Measurements from ENCODE around the gene IL17RA.
"Not testable (repeated sequence)": the region's sequence is repeated elsewhere in the genome, so short reads cannot be mapped to it uniquely, and the experiment has no call there.

IL17RA gene

GRCh38 chr22:17120711-17121232, 36.0 kb downstream of the IL17RA start:
- no peak for DNase-seq (ENCODE audit: low read depth)

- no peak for DNase-seq (ENCODE audit: low read depth)
Observed at GRCh38 chr22:17121233-17122195, 36.7 kb downstream of the IL17RA start, which contains the start of gene TMEM121B. TMEM121B (minus strand) TSS chr22:17121360; CDS start chr22:17121127, 233 bp downstream.

- no peak for DNase-seq (ENCODE audit: low read depth)
Observed at GRCh38 chr22:17130199-17130598, 45.4 kb downstream of the IL17RA start.

- DNase-seq (ENCODE audit: low read depth) = no peak
Observed at GRCh38 chr22:17131686-17132085, 46.9 kb downstream of the IL17RA start.

GRCh38 chr22:17132112-17132511, 47.3 kb downstream of the IL17RA start:
- no peak for DNase-seq (ENCODE audit: low read depth)

GRCh38 chr22:17133137-17133536, 48.3 kb downstream of the IL17RA start:
- DNase-seq (ENCODE audit: low read depth) = no peak

GRCh38 chr22:17135153-17135760, 50.5 kb downstream of the IL17RA start:
- DNase-seq (ENCODE audit: low read depth) = no peak

- no peak for DNase-seq (ENCODE audit: low read depth)
Observed at GRCh38 chr22:17137170-17137569, 52.4 kb downstream of the IL17RA start.

GRCh38 chr22:17137861-17138425, 53.1 kb downstream of the IL17RA start:
- DNase-seq (ENCODE audit: low read depth) = no peak

GRCh38 chr22:17138513-17138912, 53.7 kb downstream of the IL17RA start:
- no peak for DNase-seq (ENCODE audit: low read depth)

GRCh38 chr22:17140022-17140421, 55.2 kb downstream of the IL17RA start:
- no peak for DNase-seq (ENCODE audit: low read depth)

GRCh38 chr22:17140826-17141766, 56.3 kb downstream of the IL17RA start:
- no peak for DNase-seq (ENCODE audit: low read depth)

GRCh38 chr22:17143101-17143500, 58.3 kb downstream of the IL17RA start:
- no peak for DNase-seq (ENCODE audit: low read depth)

GRCh38 chr22:17143826-17144225, 59.0 kb downstream of the IL17RA start:
- no peak for DNase-seq (ENCODE audit: low read depth)

- no peak for DNase-seq (ENCODE audit: low read depth)
Observed at GRCh38 chr22:17145021-17145680, 60.4 kb downstream of the IL17RA start.

GRCh38 chr22:17147458-17147857, 62.7 kb downstream of the IL17RA start:
- DNase-seq (ENCODE audit: low read depth) = not testable (repeated sequence)

- no peak for DNase-seq (ENCODE audit: low read depth)
Observed at GRCh38 chr22:17149076-17149815, 64.4 kb downstream of the IL17RA start.

- DNase-seq (ENCODE audit: low read depth) = no peak
Observed at GRCh38 chr22:17152340-17152739, 67.5 kb downstream of the IL17RA start.

- DNase-seq (ENCODE audit: low read depth) = no peak
Observed at GRCh38 chr22:17152971-17153370, 68.2 kb downstream of the IL17RA start.

- no peak for DNase-seq (ENCODE audit: low read depth)
Observed at GRCh38 chr22:17155941-17156340, 71.1 kb downstream of the IL17RA start.

Data from T-helper 22 cell (primary cell).